KMS-11 (cell line): ENCODE measurements around the gene ITPR1.

Experiments
- H2AFZ ChIP-seq: fragments of 200-600 bp; sonication (generic); 2 replicates; pipeline ENCODE4 v1.6.1; 2016; ENCODE audit warnings: antibody characterized with exemption, mixed run types, low read depth
- H3K27ac ChIP-seq: fragments of 200-600 bp; sonication (generic); 2 replicates; pipeline ENCODE4 v1.6.1; 2016; ENCODE audit warnings: mild to moderate bottlenecking, mixed run types
- H3K27me3 ChIP-seq: fragments of 200-600 bp; sonication (generic); 2 replicates; pipeline ENCODE4 v1.6.1; 2017; ENCODE audit warnings: mild to moderate bottlenecking, low read depth, mixed run types, moderate library complexity; ENCODE audit not compliant: insufficient read depth
- H3K36me3 ChIP-seq: fragments of 200-600 bp; sonication (generic); 2 replicates; pipeline ENCODE4 v1.6.1; 2017; ENCODE audit warnings: mild to moderate bottlenecking, mixed run types; ENCODE audit not compliant: insufficient read depth
- H3K4me1 ChIP-seq: fragments of 200-600 bp; sonication (generic); 2 replicates; pipeline ENCODE4 v1.6.1; 2016; ENCODE audit warnings: mild to moderate bottlenecking, low read depth, mixed run types; ENCODE audit not compliant: poor library complexity, severe bottlenecking
- H3K4me2 ChIP-seq: fragments of 200-600 bp; sonication (generic); 2 replicates; pipeline ENCODE4 v1.7.0; 2016; ENCODE audit warnings: mild to moderate bottlenecking, mixed run types
- H3K4me3 ChIP-seq: fragments of 200-600 bp; sonication (generic); IDR thresholded peaks from 2 replicates; pipeline ENCODE4 v1.6.1; 2017; ENCODE audit warnings: low read depth, low read length, mixed read lengths; ENCODE audit not compliant: insufficient read depth
- H3K79me2 ChIP-seq: fragments of 200-600 bp; sonication (generic); 2 replicates; pipeline ENCODE4 v1.6.1; 2016; ENCODE audit warnings: low read depth, mixed run types; ENCODE audit not compliant: insufficient read depth
- H3K9ac ChIP-seq: fragments of 200-600 bp; sonication (generic); 2 replicates; pipeline ENCODE4 v1.6.1; 2016; ENCODE audit warnings: mild to moderate bottlenecking, mixed run types
- H4K20me1 ChIP-seq: fragments of 200-600 bp; sonication (generic); 2 replicates; pipeline ENCODE4 v1.6.1; 2016; ENCODE audit warnings: mild to moderate bottlenecking, mixed run types; ENCODE audit not compliant: insufficient read depth
- CTCF ChIP-seq: fragments of 200-600 bp; sonication (generic); conservative IDR thresholded peaks from 2 replicates; pipeline ENCODE4 v1.6.1; 2017; ENCODE audit warnings: low read depth, mild to moderate bottlenecking, antibody characterized with exemption, low read length, moderate library complexity, mixed read lengths

ITPR1 gene

GRCh38 chr3:4841776-4842440 lies 348.8 kb downstream of the ITPR1 start:
- no peak overlapping the region for H3K4me2 ChIP-seq
- no peak overlapping the region for H3K4me3 ChIP-seq
- no peak overlapping the region for H3K9ac ChIP-seq
- peaks cover 22% of the 10 kb centered on the region for H3K4me1 ChIP-seq
- H4K20me1 ChIP-seq = no peaks in the 10 kb centered on the region
- H3K36me3 ChIP-seq = no peaks in the 10 kb centered on the region
- H2AFZ ChIP-seq = no peak overlapping the region
- no peak for TF ChIP-seq CTCF
- no peaks in the 10 kb centered on the region for H3K79me2 ChIP-seq
- no peaks in the 10 kb centered on the region for H3K27me3 ChIP-seq
- H3K27ac ChIP-seq = no peak overlapping the region

GRCh38 chr3:4843619-4844018 lies 350.5 kb downstream of the ITPR1 start:
- peaks cover 24% of the 10 kb centered on the region for H3K4me1 ChIP-seq
- TF ChIP-seq CTCF = no peak
- no peak overlapping the region for H3K9ac ChIP-seq
- no peak overlapping the region for H2AFZ ChIP-seq
- H3K4me3 ChIP-seq = no peak overlapping the region
- no peaks in the 10 kb centered on the region for H4K20me1 ChIP-seq
- no peak overlapping the region for H3K27ac ChIP-seq
- no peaks in the 10 kb centered on the region for H3K36me3 ChIP-seq
- no peak overlapping the region for H3K4me2 ChIP-seq
- H3K79me2 ChIP-seq = no peaks in the 10 kb centered on the region
- H3K27me3 ChIP-seq = no peaks in the 10 kb centered on the region

- H3K4me3 ChIP-seq = no peak overlapping the region
- H4K20me1 ChIP-seq = no peaks in the 10 kb centered on the region
- H3K36me3 ChIP-seq = no peaks in the 10 kb centered on the region
- H3K9ac ChIP-seq = no peak overlapping the region
- TF ChIP-seq CTCF = no peak
- H3K4me1 ChIP-seq = peaks cover 47% of the 10 kb centered on the region
- no peaks in the 10 kb centered on the region for H3K27me3 ChIP-seq
- H3K79me2 ChIP-seq = no peaks in the 10 kb centered on the region
- peak overlapping the region; percentile 67 for H3K4me2 ChIP-seq
- no peak overlapping the region for H3K27ac ChIP-seq
- no peak overlapping the region for H2AFZ ChIP-seq
Measured at GRCh38 chr3:4845882-4846281, 352.7 kb downstream of the ITPR1 start.

GRCh38 chr3:4846543-4846942 lies 353.4 kb downstream of the ITPR1 start:
- Histone ChIP-seq H3K27me3 (no peaks in the 10 kb centered on the region), H3K4me1 (peaks cover 53% of the 10 kb centered on the region), H3K9ac (no peak overlapping the region), H3K27ac (no peak overlapping the region), H2AFZ (no peak overlapping the region), H3K36me3 (no peaks in the 10 kb centered on the region), H3K4me3 (no peak overlapping the region), H3K79me2 (no peaks in the 10 kb centered on the region), H4K20me1 (no peaks in the 10 kb centered on the region), H3K4me2 (peak overlapping the region; percentile 67; the same call in 1 of the 2 replicates)
- no peak for TF ChIP-seq CTCF
